ENCODE results near the gene HOXA4.

- TF ChIP-seq, protein P1, sequence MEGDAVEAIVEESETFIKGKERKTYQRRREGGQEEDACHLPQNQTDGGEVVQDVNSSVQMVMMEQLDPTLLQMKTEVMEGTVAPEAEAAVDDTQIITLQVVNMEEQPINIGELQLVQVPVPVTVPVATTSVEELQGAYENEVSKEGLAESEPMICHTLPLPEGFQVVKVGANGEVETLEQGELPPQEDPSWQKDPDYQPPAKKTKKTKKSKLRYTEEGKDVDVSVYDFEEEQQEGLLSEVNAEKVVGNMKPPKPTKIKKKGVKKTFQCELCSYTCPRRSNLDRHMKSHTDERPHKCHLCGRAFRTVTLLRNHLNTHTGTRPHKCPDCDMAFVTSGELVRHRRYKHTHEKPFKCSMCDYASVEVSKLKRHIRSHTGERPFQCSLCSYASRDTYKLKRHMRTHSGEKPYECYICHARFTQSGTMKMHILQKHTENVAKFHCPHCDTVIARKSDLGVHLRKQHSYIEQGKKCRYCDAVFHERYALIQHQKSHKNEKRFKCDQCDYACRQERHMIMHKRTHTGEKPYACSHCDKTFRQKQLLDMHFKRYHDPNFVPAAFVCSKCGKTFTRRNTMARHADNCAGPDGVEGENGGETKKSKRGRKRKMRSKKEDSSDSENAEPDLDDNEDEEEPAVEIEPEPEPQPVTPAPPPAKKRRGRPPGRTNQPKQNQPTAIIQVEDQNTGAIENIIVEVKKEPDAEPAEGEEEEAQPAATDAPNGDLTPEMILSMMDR (IDR thresholded peaks at IDR 0.05; ENCODE audit: insufficient read depth, low read length, poor library complexity, severe bottlenecking): no peak
- TF ChIP-seq EZH2phosphoT487 (conservative IDR thresholded peaks at IDR 0.05; ENCODE audit: low read length): no peak
Measured at GRCh38 chr7:27102581-27103442, 27.7 kb downstream of the HOXA4 start, which contains the start of gene HOXA2.

Data from SU-DHL-6 (cell line).